ENCODE measurements around the gene DENND1C. TPM values are rescaled to one million over a fixed set of nuclear protein-coding genes. Genes with fewer than 3 reads are reported as not detected.

Gene DENND1C
- total RNA-seq, 2 experiments from 2014 or later, result 40.9 to 68.3 TPM

DNA sequence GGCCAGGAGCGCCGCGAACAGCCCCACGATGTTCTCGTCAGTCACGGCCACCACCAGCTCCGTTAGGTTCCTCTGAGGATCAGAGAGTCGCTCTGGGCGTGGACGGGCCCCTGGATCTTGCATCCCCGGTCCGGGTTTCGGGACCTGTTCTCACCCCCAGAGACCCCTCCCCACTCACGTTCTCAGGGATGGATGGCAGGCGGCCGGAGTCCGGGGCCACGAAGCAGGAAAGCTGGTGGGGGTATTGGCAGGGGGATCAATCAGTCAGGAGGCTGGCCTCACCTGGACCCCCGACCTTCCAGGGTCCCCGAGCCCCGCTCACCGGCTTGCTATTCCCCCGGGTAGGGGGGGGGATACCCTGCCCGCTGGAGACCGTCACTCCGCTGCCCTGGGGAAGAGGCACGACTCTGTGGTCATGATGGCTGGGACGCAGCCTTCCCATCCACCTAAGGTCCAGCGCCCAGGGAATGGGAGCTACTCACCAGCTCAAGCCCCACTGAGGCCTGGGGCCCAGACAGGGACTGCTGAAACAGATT is 4.6 kb downstream of the DENND1C start:
- Histone ChIP-seq H2AFZ (ENCODE audit: low read length) (no peak overlapping the region), H3K4me3 (ENCODE audit: low read depth, low read length, poor library complexity, severe bottlenecking) (no peak overlapping the region), H3K79me2 (ENCODE audit: insufficient read depth, low read depth, low read length) (peaks cover 6% of the 10 kb centered on the region; the same call in 1 of the 2 replicates), H3K9me3 (ENCODE audit: low read length) (no peaks in the 10 kb centered on the region), H3K27ac (ENCODE audit: low read depth, low read length, poor library complexity, severe bottlenecking) (no peak overlapping the region), H3K9me2 (ENCODE audit: insufficient read depth, low read length) (no peaks in the 10 kb centered on the region), H4K20me1 (ENCODE audit: insufficient read depth, low read length) (no peaks in the 10 kb centered on the region), H3K4me1 (ENCODE audit: insufficient read depth, low read length, poor library complexity, severe bottlenecking) (peaks cover 25% of the 10 kb centered on the region), H3K36me3 (ENCODE audit: insufficient read depth, low read length) (peaks cover 37% of the 10 kb centered on the region), H3K4me2 (ENCODE audit: low read length) (no peak overlapping the region)
- POLR2A ChIA-PET, result interaction anchor here (0.7 kb wide), 1 partner anchor 841 kb away, joined by 3 read pairs; no protein-coding TSS in a partner anchor
- no TSS peak for BruUV-seq (replicated peaks)
- DNase-seq (ENCODE audit: low spot score), result no peak
- TF ChIP-seq EZH2phosphoT487 (IDR thresholded peaks at IDR 0.05; ENCODE audit: borderline replicate concordance, low read depth, low read length) (no peak), CTCF (conservative IDR thresholded peaks at IDR 0.05; ENCODE audit: low read length) (no peak)
- CTCF ChIA-PET (ENCODE audit: unreplicated experiment), result no interaction called here
- intact Hi-C loops (cut with micrococcal nuclease; ENCODE audit: unreplicated experiment), result no loop called here

DNA sequence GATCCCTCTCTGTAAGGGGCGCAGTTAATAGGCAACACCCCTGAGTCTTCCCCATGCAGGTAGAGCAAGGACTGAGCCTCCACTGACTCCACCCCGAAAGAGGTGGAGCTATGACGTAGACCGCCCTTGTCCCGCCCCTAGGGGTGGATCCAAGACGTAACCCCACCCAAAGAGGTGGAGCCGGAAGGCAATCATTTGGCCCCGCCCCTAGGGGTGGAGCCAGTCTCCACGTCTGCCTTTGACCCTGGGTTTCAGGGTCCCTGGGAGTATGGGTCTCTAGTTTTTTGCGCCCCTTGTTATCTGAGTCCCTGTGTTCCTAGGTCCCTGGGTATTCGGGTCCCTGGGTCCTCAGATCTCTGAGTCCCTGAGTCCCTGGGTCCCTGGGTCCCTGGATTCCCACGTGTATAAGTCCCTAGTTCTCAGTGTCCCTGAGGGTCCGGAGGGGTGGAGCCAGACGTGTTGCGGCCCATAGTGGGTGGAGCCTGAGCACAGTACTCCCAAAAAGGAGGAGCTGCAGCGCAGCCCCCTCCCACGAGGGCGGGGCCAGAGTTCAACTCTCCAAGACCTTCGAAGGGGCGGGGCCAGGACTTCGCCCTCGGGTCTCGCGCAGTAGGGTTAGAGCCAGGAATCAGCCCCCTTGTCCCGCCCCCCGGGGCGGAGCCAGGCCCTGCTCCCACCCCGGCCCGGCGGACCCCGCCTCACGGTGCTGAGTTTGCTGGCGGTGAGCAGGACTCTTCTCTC is 5.3 kb downstream of the DENND1C start:
- Histone ChIP-seq H4K20me1 (ENCODE audit: insufficient read depth, low read length) (no peaks in the 10 kb centered on the region), H2AFZ (ENCODE audit: low read length) (no peak overlapping the region), H3K9me3 (ENCODE audit: low read length) (no peaks in the 10 kb centered on the region), H3K4me3 (ENCODE audit: low read depth, low read length, poor library complexity, severe bottlenecking) (no peak overlapping the region), H3K4me1 (ENCODE audit: insufficient read depth, low read length, poor library complexity, severe bottlenecking) (peaks cover 21% of the 10 kb centered on the region), H3K4me2 (ENCODE audit: low read length) (peak overlapping the region; percentile 24), H3K79me2 (ENCODE audit: insufficient read depth, low read depth, low read length) (peaks cover 3% of the 10 kb centered on the region; the same call in 1 of the 2 replicates), H3K27ac (ENCODE audit: low read depth, low read length, poor library complexity, severe bottlenecking) (no peak overlapping the region), H3K36me3 (ENCODE audit: insufficient read depth, low read length) (peaks cover 37% of the 10 kb centered on the region), H3K9me2 (ENCODE audit: insufficient read depth, low read length) (no peaks in the 10 kb centered on the region)
- no TSS peak for BruUV-seq (replicated peaks)
- peak; percentile 93 for DNase-seq (ENCODE audit: low spot score)
- TF ChIP-seq EZH2phosphoT487 (IDR thresholded peaks at IDR 0.05; ENCODE audit: borderline replicate concordance, low read depth, low read length), result no peak
- TF ChIP-seq CTCF (conservative IDR thresholded peaks at IDR 0.05; ENCODE audit: low read length), result no peak
- ChIA-PET CTCF (ENCODE audit: unreplicated experiment) (no interaction called here), POLR2A (interaction anchor here (0.5 to 1.0 kb wide), 4 partner anchors 12 to 842 kb away, joined by 3 to 4 read pairs (median 3); partner anchors contain the start of gene ALKBH7)
- intact Hi-C loops (cut with micrococcal nuclease; ENCODE audit: unreplicated experiment), result no loop called here

Measured in OCI-LY7 (cell line).